ENCODE data around the gene SOX8.

SOX8 gene

GRCh38 chr16:1009358-1010150 is 28.0 kb downstream of the SOX8 start:
- no peak for DNase-seq

GRCh38 chr16:1010251-1010650 is 28.7 kb downstream of the SOX8 start:
- DNase-seq, result no peak

GRCh38 chr16:1010815-1011214 is 29.2 kb downstream of the SOX8 start:
- no peak for DNase-seq

DNA sequence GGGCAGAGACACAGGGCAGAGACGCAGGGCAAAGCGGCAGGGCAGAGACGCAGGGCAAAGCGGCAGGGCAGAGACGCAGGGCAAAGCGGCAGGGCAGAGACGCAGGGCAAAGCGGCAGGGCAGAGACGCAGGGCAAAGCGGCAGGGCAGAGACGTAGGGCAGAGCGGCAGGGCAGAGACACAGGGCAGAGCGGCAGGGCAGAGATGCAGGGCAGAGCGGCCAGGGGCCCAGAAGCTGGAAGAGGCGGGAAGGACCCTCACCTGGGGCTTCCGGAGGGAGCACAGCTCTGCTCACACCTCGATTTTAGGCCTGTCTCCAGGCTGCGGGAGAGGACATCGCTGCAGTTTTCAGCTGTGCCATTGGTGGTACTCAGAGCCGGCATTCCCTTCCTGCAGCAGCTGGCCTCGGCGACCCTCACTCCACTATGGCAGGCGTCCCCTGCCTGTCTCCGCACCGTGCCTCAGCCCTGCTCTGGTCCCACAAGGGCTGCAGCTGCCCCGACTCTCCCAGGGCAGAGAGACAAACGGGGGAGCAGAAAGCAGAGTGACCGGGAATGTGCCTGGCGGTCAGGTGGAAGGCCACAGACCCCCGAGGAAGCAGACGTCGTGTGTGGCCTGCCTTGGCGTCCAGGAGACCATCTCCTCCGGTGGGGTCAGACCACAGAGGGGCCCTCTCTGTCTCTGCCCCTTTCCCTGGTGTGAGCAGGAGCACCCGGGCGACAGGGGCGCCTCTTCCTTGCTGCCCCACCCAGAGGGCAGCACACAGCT is 29.9 kb downstream of the SOX8 start:
- no peak for DNase-seq

GRCh38 chr16:1012135-1012534 is 30.6 kb downstream of the SOX8 start:
- no peak for DNase-seq

GRCh38 chr16:1012722-1013592 is 31.4 kb downstream of the SOX8 start:
- DNase-seq, result no peak

DNA sequence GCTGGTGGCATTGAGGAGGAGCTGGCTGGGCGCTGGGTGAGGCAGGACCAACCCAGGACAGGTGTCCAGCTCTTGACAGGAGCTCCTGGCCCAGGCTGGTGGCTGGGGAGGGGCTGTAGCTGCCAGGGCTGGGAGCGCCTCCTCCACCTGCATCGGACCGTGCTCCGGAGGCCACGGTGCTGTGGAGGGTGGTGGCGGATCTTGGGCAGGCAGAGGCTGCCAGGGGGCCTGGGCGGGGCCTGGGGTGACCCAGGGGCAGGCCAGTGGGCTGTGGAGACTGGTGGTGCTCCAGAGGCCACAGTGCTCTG is 32.0 kb downstream of the SOX8 start:
- no peak for DNase-seq

GRCh38 chr16:1014221-1014620 is 32.7 kb downstream of the SOX8 start:
- no peak for DNase-seq

GRCh38 chr16:1014771-1015495 is 33.4 kb downstream of the SOX8 start:
- DNase-seq, result no peak

- DNase-seq, result no peak
Measured at GRCh38 chr16:1018447-1019198, 37.1 kb downstream of the SOX8 start.

DNA sequence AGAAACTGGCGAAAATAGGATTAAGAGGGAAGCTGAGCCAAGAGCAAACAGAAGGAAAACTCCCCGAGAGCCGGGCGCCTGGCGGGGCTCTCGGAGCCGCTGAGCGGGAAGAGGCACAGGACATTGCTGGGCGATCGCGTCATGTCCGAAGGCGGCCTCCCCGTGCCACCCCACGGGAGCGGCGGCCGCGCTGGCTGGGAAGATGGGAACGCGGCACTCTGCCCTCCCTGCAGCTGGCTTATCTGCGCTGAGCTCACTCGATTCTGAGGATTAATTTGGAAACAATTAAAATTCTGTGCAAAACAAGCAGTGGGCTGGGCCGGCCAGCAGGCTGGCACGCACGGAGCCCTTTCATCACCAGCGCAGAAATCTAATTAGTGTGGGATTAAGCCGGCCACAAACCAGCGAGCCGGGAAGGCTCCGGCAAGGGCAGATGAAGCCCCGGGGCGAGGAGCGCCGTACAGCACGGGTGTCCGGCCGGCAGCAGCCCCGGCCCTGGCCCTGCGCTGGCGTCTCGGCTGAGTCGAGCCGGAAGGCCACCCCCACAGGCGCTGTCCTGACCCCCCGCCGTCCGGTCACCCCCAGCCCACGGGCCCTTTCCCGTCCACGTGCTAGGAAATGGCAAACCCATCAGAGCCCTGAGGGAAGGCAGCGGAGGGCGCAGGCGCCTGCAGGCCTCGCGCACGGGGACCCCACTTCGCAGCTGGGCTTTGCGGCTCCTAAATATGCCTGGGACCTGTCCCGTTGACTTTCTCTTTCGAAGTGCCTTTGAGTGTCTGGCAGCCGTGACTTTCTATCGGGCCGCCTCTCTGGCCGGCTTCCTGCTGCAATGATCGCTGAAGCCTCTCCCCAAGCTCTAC is 37.9 kb downstream of the SOX8 start:
- DNase-seq, result no peak

- no peak for DNase-seq
Measured at GRCh38 chr16:1020091-1020399, 38.5 kb downstream of the SOX8 start.

DNA sequence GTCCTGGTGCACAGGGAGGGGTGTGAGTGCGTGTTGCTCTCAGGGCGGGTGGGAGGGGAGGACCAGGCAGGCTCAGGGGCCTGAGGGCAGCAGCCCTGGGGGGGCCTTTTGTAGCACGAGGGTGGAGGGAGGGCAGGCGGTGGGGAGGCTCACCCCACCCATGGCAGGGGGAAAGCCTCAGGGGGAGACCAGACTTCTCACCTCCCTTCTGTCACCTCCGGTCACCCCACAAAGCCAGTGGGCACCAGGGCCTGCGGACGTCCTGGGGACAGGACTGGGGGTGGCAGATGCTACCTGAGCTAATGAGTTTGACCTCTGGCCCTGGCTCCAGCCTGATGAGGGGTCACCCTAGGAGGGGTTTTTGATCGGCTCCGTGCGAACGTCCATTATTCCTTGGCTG is 39.0 kb downstream of the SOX8 start:
- no peak for DNase-seq

DNA sequence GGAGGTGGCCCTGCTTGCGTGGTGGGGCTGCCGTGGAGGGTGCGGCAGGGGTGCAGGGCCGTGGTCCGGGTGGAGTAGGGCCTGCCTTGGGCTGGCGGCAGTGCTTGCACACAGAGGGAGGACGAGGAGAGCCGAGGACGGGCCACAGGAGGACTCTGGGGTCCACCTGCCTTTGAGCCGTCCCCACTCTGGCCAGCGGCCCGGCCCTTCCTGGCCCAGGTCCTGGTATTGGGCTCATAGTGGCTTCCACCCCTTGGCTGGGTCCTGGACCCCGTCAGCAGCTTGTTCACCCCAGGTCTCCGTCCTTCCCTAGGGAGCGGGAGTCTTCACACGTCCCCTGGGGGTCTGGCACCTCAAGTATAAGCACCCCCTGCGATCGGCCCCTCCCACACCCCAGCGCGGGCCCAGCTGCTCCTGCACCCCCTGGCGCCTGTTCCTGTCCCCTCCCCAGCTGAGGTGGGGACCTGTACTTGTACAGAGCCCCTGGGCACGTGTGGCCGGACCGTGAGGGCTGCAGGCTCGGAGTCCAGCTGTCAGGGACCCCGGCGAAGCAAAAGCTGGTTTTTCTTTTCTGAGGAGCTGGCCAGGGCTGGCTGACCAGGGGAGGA is 40.1 kb downstream of the SOX8 start:
- DNase-seq, result no peak

GRCh38 chr16:1022466-1022865 is 40.9 kb downstream of the SOX8 start:
- no peak for DNase-seq

DNA sequence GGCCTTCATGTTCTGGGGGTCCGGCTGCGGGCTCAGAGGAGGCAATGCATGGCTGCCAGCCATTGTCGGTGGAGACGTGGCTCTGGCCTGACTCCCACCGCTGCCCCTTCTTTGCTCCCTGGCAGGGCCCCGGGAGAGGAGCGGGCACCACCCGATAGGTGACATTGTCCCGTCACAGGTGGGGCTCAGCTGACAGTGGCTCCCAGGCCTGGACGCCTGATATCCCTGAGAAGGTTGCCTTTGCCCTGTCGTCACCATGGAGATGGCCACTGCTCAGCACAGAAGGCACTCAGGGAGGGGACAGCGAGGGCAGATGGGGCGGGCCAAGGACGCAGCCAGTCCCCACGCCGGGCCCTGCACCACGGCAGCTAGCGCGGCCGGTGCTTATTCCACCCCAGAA is 42.6 kb downstream of the SOX8 start:
- no peak for DNase-seq

DNA sequence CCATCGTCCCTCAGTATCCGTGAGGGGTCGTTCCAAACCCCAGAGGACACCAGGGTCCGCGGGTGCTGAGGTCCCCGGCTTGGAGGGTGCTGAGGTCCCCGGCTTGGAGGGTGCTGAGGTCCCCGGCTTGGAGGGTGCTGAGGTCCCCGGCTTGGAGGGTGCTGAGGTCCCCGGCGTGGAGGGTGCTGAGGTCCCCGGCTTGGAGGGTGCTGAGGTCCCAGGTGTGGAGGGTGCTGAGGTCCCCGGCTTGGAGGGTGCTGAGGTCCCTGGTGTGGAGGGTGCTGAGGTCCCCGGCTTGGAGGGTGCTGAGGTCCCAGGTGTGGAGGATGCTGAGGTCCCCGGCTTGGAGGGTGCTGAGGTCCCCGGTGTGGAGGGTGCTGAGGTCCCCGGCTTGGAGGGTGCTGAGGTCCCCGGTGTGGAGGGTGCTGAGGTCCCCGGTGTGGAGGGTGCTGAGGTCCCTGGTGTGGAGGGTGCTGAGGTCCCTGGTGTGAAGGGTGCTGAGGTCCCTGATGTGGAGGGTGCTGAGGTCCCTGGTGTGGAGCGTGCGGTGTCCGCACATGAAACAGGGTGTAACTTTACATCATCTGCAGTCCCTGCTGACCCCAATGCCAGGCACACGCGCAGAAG is 43.7 kb downstream of the SOX8 start:
- peak; percentile 28 for DNase-seq

- no peak for DNase-seq
Measured at GRCh38 chr16:1026057-1026783, 44.6 kb downstream of the SOX8 start.

- DNase-seq, result no peak
Measured at GRCh38 chr16:1026784-1027500, 45.4 kb downstream of the SOX8 start.

All from stimulated activated CD4-positive, alpha-beta T cell treated with anti-CD3 and anti-CD28 coated beads, Interleukin-4, amount 100 ng/mL, for 24 hours (primary cell).